HuH-7.5 (cell line): ENCODE data around the gene AK8.

Experiments used
- DNase-seq: peaks from one replicate; pipeline ENCODE4 v3.0.0; 2011; ENCODE audit warnings: low spot score

Gene AK8, protein sequence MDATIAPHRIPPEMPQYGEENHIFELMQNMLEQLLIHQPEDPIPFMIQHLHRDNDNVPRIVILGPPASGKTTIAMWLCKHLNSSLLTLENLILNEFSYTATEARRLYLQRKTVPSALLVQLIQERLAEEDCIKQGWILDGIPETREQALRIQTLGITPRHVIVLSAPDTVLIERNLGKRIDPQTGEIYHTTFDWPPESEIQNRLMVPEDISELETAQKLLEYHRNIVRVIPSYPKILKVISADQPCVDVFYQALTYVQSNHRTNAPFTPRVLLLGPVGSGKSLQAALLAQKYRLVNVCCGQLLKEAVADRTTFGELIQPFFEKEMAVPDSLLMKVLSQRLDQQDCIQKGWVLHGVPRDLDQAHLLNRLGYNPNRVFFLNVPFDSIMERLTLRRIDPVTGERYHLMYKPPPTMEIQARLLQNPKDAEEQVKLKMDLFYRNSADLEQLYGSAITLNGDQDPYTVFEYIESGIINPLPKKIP

DNA sequence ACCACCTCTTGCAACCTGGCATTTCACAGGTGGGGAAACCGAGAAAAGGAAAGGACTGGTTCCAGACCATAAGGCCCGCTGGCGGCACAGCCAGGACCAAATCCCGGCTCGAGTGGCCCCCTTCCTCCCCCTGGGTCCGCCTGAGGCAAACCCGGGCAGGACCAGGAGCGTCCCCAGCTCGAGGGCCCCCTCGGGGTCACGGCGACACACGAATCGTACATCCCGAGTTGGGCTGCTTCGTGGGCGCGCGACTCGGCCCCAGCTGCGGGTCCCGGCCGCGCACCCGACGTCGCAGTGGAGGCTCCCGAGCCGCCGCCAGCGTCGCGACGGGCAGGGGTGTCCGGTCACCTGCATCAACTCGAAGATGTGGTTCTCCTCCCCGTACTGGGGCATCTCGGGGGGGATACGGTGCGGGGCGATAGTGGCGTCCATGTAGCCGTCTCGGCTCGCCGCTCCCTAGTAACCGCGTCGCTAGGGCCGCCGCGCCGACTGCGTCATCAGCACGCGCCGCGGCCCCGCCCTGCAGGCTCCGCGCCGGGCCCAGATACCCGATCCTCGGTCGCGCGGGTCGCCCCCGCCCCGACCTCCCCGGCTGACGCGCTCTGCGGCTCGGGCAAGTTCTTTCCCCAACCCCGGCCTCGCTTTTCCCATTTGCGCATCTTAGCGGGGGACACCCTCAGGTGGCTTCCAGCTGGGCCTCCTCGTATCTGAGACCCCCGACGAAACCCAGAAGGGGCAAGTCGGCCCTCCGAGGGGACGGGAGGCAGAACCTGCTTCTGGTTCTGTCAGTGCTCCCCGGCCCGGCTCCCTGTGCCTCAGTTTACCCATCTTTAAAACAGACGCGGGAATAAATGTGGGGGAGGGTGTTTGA is at the start of gene AK8:
TSS of gene AK8 (minus strand) at position 461 of the 871 bp plus-strand sequence. CDS start at position 432, 29 bp downstream.
- peak; percentile 85 for DNase-seq

DNA sequence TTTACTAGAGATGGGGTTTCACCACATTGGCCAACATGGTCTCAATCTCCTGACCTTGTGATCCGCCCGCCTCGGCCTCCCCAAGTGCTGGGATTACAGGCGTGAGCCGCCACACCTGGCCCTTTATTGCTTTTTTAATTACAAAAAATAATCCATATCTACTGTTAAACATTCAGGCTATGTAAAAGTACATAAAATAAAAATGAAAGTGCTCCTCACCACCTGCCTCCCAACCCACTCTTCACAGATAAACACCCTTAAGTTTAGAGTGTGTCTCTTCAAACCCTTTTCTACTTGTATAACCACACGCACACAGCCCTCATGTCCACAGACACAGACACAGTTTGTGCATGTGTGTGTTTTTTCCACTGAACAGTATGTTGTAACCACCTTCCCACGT is 49.6 kb upstream of the AK8 start:
- DNase-seq, result no peak

- DNase-seq, result no peak
These were observed 45.3 kb upstream of the AK8 start for GRCh38 chr9:132923346-132923902.

DNA sequence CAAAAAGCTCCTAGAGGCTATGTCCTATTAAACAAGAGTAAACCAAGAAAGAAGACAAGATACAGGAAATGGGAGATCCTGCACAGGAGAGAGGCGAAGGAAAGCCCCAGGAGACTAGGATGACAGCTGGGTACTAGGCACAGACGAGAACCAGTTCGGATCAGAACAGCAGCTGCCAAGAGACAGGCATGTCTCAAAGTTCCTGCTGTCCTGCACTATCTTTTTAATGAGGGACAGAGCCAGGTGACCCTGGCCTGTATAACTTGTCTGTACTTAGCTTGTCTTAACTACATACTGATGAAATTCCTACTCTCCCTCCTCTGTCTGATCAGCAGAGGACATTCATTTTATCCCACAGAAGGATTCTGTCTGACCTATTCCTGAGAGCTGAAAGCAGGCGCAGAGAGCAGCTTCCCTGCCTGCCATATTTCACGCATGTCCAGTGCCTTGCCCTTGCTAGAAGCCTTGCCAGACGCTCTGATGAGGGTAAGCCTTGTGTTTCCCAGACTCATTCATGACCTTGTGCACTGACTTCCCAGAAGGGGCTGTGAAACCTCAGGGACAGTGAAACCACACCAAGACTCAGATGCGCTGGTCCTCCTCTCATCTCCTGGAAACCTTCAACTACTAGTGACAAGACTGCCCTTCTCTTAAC is 41.7 kb upstream of the AK8 start:
- no peak for DNase-seq

DNA sequence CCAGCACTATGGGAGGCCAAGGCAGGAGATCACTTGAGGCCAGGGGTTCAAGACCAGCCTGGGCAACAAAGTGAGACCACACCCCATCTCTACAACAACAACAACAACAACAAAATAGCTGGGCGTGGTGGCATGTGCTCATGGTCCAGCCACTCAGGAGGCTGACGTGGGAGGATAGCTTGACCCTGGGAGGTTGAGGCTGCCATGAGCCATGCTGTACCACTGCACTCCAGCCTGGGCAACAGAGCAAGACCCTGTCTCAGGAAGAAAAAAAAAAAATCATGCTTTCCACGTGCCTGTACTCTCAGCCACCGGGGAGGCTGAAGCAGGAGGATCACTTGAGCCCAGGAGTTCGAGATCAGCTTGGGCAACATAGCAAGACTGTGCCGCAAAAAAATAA is 36.8 kb upstream of the AK8 start:
- no peak for DNase-seq

DNA sequence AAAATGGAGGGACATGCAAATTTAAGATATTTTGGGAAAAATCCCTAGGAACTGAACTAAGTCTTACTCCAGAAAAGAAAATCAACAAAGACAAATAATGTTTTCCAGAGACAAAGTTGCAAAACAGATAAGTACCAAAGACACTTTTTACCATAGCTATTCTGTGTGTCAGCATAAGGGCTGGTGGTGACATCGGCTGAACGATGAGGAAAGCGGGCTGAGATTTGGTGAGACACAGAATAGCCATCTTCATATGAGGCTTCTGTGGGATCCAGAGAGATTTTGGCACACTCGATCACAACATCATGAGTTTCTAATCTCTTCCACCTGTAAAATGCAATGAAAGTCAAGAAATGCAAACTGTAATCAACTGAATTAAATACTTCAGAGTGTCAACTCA is 34.0 kb upstream of the AK8 start:
- DNase-seq, result no peak

DNA sequence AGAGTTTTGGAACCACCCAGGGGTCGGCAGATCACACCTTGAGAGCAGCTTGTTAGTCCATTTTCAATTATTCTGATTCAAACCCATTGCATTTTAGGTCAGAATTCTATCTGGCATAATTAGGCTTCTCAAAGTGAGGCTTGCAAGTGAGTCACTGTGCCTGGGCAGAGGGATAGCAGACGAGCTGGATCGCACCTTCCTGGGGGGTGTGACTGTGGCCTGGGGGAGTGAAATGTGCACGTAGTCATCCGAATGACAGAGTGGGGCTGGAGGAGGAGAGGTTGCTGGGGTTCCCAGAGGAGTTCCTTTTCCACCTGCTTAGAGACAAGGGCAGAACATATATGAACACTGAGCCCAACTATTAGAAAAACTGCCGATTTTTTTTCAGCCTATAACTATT is 32.3 kb upstream of the AK8 start:
- no peak for DNase-seq

- no peak for DNase-seq
These were observed 31.2 kb upstream of the AK8 start for GRCh38 chr9:132909311-132909710.

DNA sequence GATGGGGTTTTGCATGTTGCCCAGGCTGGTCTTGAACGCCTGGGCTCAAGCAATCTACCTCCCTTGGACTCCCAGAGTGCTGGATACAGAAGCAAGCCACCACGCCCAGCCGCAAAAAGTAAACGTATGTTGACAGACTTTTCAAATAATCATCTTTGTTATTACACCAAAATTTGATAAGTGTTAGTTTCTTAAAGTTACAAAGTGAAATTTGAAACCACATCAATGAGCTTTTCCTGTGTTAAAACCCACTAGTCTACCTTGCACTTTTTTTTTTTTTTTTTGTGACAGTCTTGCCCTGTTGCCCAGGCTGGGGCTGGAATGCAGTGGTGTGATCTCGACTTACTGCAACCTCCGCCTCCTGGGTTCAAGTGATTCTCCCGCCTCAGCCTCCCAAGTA is 30.6 kb upstream of the AK8 start:
- DNase-seq, result no peak

DNA sequence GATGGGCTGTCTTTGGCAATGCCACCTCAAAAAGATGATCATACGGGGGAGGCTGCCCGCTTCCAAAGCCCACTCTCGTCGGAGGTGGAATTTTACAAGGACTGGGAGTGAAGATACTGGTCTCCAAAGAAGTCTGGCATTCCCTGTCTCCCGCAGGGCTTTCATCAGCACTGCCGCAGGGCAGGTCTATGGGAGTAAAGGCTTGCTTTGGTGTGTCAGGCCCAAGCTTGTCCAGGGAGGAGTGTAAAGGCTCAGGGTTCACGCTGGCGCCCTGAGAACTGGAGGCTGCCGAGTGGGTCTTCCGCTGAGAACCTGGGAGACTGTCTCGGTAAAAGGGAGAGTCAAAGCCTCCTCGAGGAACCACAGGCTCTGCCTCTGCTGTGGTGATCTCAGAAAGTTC is 27.6 kb upstream of the AK8 start:
- no peak for DNase-seq

- DNase-seq, result no peak
These were observed 25.7 kb upstream of the AK8 start for GRCh38 chr9:132903574-132904492.

GRCh38 chr9:132901858-132902831 is 24.1 kb upstream of the AK8 start:
- peak; percentile 79 for DNase-seq

DNA sequence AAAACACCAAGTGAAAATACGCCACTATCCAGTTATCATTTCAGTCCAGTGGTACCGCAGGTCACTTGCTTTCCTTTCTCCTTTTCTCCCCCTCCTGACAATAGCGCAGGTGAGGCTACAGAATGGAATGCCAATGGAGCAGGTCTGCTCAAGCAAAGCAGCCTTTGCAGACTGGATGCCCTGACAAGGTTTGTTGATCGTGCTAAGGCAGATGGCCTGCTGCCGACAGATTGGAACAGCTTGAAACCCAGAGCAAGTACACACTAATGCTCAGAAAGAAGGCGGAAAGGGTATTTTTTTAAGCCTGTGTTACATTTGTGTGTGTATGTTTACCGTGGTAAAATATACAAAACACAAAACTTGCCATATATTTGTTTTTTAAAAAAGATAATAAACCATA is 20.0 kb upstream of the AK8 start:
- no peak for DNase-seq

GRCh38 chr9:132896906-132897305 is 18.8 kb upstream of the AK8 start:
- no peak for DNase-seq

DNA sequence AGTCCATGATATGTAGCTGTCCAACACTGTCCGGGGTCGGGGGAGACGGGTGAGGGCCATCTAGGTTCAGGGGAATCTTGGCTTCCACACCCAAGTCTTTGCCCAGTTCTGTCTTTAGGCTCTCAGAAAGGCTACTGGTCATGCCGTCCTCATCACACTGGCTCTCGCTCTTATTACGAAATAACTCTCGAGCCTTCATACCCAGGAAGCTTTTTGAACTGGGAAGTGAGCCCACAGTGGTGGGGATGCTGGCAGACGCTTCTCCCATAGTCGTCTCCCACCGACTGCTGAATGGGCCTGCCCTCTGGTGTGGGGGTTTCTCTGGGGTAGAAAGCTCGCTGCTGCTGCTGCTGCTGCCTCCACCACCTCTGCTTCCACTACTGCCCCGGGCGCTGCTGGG is 18.2 kb upstream of the AK8 start:
- no peak for DNase-seq

DNA sequence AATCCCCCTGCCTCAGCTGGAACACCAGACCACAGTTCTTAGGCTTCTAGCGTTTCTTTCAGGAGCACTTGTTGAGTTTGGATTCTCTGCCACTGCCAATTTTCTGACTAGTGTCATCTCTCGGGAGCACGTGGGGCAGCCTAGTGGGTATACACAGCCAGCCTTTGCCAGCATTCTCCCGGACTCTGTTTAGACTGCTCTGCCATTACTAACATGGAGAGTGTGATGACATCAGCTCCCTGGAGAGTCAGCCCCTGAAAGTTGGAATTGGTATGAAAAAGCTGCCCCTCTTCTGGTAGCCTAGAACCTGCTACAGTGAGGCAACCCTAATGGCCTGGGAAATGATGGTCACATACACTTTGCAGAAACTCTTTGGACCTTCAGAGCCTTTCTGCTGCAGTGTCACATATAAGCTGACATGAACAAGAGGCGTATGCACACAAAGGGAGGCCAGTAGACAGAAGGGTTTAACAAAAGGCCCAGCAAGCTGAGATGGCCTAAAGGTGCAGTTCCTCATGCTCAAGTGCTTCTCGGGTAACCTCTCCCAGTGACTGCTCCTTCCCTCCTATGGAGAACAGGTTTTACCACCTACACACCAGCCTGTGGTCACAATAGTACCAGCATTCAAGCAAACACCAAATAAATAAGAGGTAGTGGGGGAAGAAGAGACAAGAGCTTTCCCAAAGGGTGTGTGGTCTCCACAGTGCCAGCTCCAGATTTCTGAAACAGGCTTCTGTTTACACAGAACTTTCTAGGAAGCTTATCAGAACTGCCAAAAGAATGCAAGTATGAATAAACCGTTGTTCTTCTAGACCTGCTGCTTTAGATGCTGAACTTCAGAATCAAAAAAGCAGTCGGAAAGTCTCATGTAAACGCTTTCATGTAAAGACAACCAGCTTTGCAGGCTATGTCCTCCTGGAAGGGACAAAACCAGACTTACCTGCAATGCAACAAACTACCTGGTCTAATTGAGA is 17.1 kb upstream of the AK8 start:
- DNase-seq, result no peak

DNA sequence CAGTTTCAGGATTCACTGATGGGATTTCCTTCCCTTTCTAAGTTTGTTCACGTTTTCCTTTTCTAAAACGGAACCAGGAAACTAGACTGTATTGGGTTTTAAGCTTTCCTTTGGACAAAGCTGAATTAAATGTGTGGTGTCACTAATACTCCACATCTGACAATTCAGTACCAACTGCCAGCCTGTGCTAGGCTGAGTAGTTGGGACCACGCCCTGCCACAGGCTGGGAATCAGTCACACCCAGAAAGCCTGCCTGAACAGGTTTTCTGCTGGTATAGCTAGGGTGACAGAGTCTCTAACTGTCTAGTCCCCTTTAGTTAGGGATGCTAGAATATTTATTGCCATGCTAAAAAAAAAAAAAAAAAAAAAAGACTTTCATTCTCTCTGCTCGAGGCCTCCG is 16.3 kb upstream of the AK8 start:
- no peak for DNase-seq

- no peak for DNase-seq
These were observed 14.3 kb upstream of the AK8 start for GRCh38 chr9:132892400-132892799.

DNA sequence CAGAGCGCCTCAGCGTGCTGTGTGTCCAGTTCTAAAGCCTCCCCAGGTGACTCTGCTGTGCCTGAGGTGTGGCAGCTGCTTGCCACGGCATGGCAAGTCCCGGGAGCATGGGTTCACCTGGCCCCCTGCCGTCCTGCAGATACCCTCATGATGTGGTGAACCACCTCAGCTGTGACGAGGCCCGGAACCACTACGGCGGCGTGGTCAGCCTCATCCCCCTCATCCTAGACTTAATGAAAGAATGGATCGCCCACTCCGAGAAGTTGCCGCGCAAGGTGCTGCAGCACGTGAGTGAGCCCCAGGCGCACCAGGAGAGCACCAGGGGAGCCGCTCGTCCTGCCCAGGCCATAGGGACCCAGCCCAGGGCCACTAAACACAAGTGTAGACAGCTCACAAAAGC is 10.1 kb upstream of the AK8 start:
- DNase-seq, result no peak
